Measurements from ENCODE around the gene ZSWIM2. TPM values are rescaled to one million over a fixed set of nuclear protein-coding genes. Genes with fewer than 3 reads are reported as not detected.

Gene ZSWIM2
- polyA plus RNA-seq, 1 of the 3 experiments (the other 2 are of a cell fraction): 0.05 TPM

DNA sequence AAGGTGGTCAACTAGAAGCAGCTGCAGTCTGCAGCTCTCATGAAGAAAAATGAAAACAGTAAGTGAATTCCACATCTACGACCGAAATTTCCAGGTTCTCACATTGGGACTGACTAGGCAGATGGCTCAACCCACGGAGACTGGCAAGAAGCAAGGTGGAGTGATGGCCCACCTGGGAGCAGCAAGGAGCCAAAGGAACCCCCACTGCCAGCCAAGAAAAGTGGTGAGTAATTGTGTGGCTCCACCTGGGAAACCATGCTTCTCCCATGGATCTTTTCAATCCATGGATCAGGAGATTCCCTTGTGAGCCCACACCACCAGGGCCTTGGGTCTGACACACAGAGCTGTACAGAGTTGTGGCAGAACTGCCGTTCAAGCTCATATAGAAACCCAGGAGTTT, 64.0 kb downstream of the ZSWIM2 start:
- Histone ChIP-seq H3K4me2 (no peak overlapping the region), H3K4me1 (ENCODE audit: control insufficient read depth in 1 of 2, insufficient read depth in 2 of 2, low read depth in 1 of 2, low read length in 1 of 2) (no peaks in the 10 kb centered on the region), H4K20me1 (ENCODE audit: insufficient read depth) (no peaks in the 10 kb centered on the region), H3K9me3 (peaks cover 6% of the 10 kb centered on the region; the same call in 1 of the 2 replicates), H3K79me2 (ENCODE audit: insufficient read depth) (no peaks in the 10 kb centered on the region), H3K4me3 (ENCODE audit: low read depth in 2 of 2, low read length in 1 of 2) (no peak overlapping the region), H3K9ac (no peak overlapping the region), H3K36me3 (replicated peaks in 1 of 2; ENCODE audit: control insufficient read depth in 1 of 2, insufficient read depth in 2 of 2, low read length in 1 of 2) (peaks cover 0 to 3% of the 10 kb centered on the region in 2 experiments), H3F3A (replicated peaks; ENCODE audit: insufficient read depth) (no peaks in the 10 kb centered on the region), H3K27ac (ENCODE audit: low read depth in 2 of 2, low read length in 1 of 2) (no peak overlapping the region), H3K9me2 (no peaks in the 10 kb centered on the region), H3K27me3 (ENCODE audit: insufficient read depth) (no peaks in the 10 kb centered on the region), H2AFZ (ENCODE audit: low read depth) (no peak overlapping the region)
- ChIA-PET CTCF (no interaction called here), POLR2A (no interaction called here)
- 28% methylated on average over 4 of the region's 4 CpGs for WGBS (ENCODE audit: low lambda C conversion rate)
- TF ChIP-seq POLR2AphosphoS5 (IDR thresholded peaks at IDR 0.05; ENCODE audit: low read depth, low read length): no peak
- TF ChIP-seq ZBTB33 (IDR thresholded peaks at IDR 0.05; ENCODE audit: borderline replicate concordance, low read depth): no peak
- TF ChIP-seq USF2 (IDR thresholded peaks at IDR 0.05; ENCODE audit: borderline replicate concordance, low read depth, low read length): no peak
- TF ChIP-seq FOXJ3 (CRISPR knock-in tag; IDR thresholded peaks at IDR 0.05): no peak
- no peak for TF ChIP-seq USF1 (IDR thresholded peaks at IDR 0.05; ENCODE audit: borderline replicate concordance, low read depth)
- no peak for TF ChIP-seq EZH2phosphoT487 (IDR thresholded peaks at IDR 0.05; ENCODE audit: borderline replicate concordance, low read depth)
- TF ChIP-seq, protein P1, sequence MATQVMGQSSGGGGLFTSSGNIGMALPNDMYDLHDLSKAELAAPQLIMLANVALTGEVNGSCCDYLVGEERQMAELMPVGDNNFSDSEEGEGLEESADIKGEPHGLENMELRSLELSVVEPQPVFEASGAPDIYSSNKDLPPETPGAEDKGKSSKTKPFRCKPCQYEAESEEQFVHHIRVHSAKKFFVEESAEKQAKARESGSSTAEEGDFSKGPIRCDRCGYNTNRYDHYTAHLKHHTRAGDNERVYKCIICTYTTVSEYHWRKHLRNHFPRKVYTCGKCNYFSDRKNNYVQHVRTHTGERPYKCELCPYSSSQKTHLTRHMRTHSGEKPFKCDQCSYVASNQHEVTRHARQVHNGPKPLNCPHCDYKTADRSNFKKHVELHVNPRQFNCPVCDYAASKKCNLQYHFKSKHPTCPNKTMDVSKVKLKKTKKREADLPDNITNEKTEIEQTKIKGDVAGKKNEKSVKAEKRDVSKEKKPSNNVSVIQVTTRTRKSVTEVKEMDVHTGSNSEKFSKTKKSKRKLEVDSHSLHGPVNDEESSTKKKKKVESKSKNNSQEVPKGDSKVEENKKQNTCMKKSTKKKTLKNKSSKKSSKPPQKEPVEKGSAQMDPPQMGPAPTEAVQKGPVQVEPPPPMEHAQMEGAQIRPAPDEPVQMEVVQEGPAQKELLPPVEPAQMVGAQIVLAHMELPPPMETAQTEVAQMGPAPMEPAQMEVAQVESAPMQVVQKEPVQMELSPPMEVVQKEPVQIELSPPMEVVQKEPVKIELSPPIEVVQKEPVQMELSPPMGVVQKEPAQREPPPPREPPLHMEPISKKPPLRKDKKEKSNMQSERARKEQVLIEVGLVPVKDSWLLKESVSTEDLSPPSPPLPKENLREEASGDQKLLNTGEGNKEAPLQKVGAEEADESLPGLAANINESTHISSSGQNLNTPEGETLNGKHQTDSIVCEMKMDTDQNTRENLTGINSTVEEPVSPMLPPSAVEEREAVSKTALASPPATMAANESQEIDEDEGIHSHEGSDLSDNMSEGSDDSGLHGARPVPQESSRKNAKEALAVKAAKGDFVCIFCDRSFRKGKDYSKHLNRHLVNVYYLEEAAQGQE (IDR thresholded peaks at IDR 0.05; ENCODE audit: low read depth, low read length): no peak
- no peak for TF ChIP-seq CTCF (IDR thresholded peaks at IDR 0.05)
- no peak for TF ChIP-seq MXI1 (IDR thresholded peaks at IDR 0.05; ENCODE audit: low read depth, low read length)
- no peak for TF ChIP-seq TAF1 (IDR thresholded peaks at IDR 0.05; ENCODE audit: borderline replicate concordance, low read depth, low read length)
- TF ChIP-seq MEF2A (IDR thresholded peaks at IDR 0.05; ENCODE audit: borderline replicate concordance, low read depth): no peak
- TF ChIP-seq JUND (IDR thresholded peaks at IDR 0.05): no peak
- no peak for TF ChIP-seq EP300 (IDR thresholded peaks at IDR 0.05; ENCODE audit: borderline replicate concordance in 1 of 2, low read depth in 1 of 2, low read length in 1 of 2)
- TF ChIP-seq TEAD4 (IDR thresholded peaks at IDR 0.05; ENCODE audit: borderline replicate concordance, insufficient read depth): no peak
- no peak for TF ChIP-seq ELF1 (IDR thresholded peaks at IDR 0.05)
- no peak for DNase-seq

Measured in SK-N-SH (cell line).